HEK293 (cell line): ENCODE results near the gene ZBTB44.

Experiments
- CTCF ChIA-PET: fragments of 350-600 bp; formaldehyde crosslinking; extraction: SDS; loops from one replicate; lab custom pipeline; 2021; ENCODE audit warnings: antibody characterized with exemption; lab: Yijun Ruan, JAX
- POLR2A ChIA-PET: fragments of 300-600 bp; formaldehyde crosslinking; extraction: SDS; loops from one replicate; lab custom pipeline; 2020; ENCODE audit warnings: antibody characterized with exemption, inconsistent platforms; lab: Yijun Ruan, JAX
- H3K27ac ChIP-seq: fragments of 200-500 bp; sonication (Bioruptor generic); 2 replicates; pipeline ENCODE4 v1.5.1; 2014; ENCODE audit warnings: low read depth, low read length, control low read depth, inconsistent platforms; ENCODE audit errors: extremely low read depth
- H3K36me3 ChIP-seq, 2 experiments: fragments of 200-500 bp in 1 of 2; sonication (Bioruptor generic) in 1 of 2; 1 replicate in 1 of 2; 2 replicates in 1 of 2; pipeline ENCODE4 v1.5.1; 2014 to 2017; ENCODE audit warnings: inconsistent platforms in 2 of 2, low read length in 2 of 2; ENCODE audit not compliant: control insufficient read depth in 2 of 2, insufficient read depth in 1 of 2
- H3K4me1 ChIP-seq: fragments of 200-500 bp; sonication (Bioruptor generic); 2 replicates; pipeline ENCODE4 v1.5.1; 2014; ENCODE audit warnings: mild to moderate bottlenecking, low read length, inconsistent platforms; ENCODE audit not compliant: control insufficient read depth, insufficient read depth
- H3K4me3 ChIP-seq: 2 replicates; pipeline ENCODE4 v1.5.1; 2011; ENCODE audit warnings: low read depth, mild to moderate bottlenecking, control low read depth, low read length, moderate library complexity
- H3K9me3 ChIP-seq: fragments of 200-500 bp; sonication (Bioruptor generic); 2 replicates; pipeline ENCODE4 v1.5.1; 2014; ENCODE audit warnings: low read depth, low read length, inconsistent platforms; ENCODE audit not compliant: control insufficient read depth, insufficient read depth
- EGR2 ChIP-seq: fragments of 450-650 bp; formaldehyde crosslinking; IDR thresholded peaks from 2 replicates; pipeline ENCODE4 v1.5.1; 2016; ENCODE audit warnings: low read depth, missing biosample characterization, missing genetic modification characterization
- FEZF1 ChIP-seq: fragments of 450-650 bp; formaldehyde crosslinking; IDR thresholded peaks from 2 replicates; pipeline ENCODE4 v1.5.1; 2016; ENCODE audit warnings: missing biosample characterization, missing genetic modification characterization
- HOXA7 ChIP-seq: sonication (generic); formaldehyde crosslinking; IDR thresholded peaks from 2 replicates; pipeline ENCODE4 v1.8.1; 2022; ENCODE audit warnings: missing genetic modification reagents, borderline replicate concordance
- HOXC10 ChIP-seq: sonication (generic); formaldehyde crosslinking; IDR thresholded peaks from 2 replicates; pipeline ENCODE4 v1.8.1; 2023; ENCODE audit warnings: mild to moderate bottlenecking, missing genetic modification reagents
- IKZF3 ChIP-seq: fragments of 450-650 bp; IDR thresholded peaks from 2 replicates; pipeline ENCODE4 v1.5.0; 2018; ENCODE audit warnings: missing biosample characterization, mild to moderate bottlenecking, missing genetic modification characterization, moderate library complexity
- KLF10 ChIP-seq: fragments of 450-650 bp; IDR thresholded peaks from 2 replicates; pipeline ENCODE4 v1.5.1; 2018; ENCODE audit warnings: missing biosample characterization, mild to moderate bottlenecking, missing genetic modification characterization
- KLF16 ChIP-seq: fragments of 450-650 bp; formaldehyde crosslinking; IDR thresholded peaks from 2 replicates; pipeline ENCODE4 v1.5.1; 2017; ENCODE audit warnings: missing biosample characterization, missing genetic modification characterization
- KLF7 ChIP-seq: fragments of 450-650 bp; formaldehyde crosslinking; IDR thresholded peaks from 2 replicates; pipeline ENCODE4 v1.5.1; 2016; ENCODE audit warnings: missing biosample characterization, missing genetic modification characterization, borderline replicate concordance
- ZBTB20 ChIP-seq: fragments of 450-650 bp; formaldehyde crosslinking; IDR thresholded peaks from 2 replicates; pipeline ENCODE4 v1.5.1; 2016; ENCODE audit warnings: missing biosample characterization, missing genetic modification characterization
- ZBTB21 ChIP-seq: fragments of 450-650 bp; formaldehyde crosslinking; IDR thresholded peaks from 2 replicates; pipeline ENCODE4 v1.5.1; 2017; ENCODE audit warnings: missing biosample characterization, missing genetic modification characterization
- ZBTB7A ChIP-seq: fragments of 450-650 bp; formaldehyde crosslinking; IDR thresholded peaks from 2 replicates; pipeline ENCODE4 v1.5.1; 2016; ENCODE audit warnings: low read depth, missing biosample characterization, missing genetic modification characterization
- ZEB2 ChIP-seq: fragments of 450-650 bp; formaldehyde crosslinking; IDR thresholded peaks from 2 replicates; pipeline ENCODE4 v1.5.1; 2016; ENCODE audit warnings: missing biosample characterization, missing genetic modification characterization
- ZFP41 ChIP-seq: fragments of 450-650 bp; formaldehyde crosslinking; IDR thresholded peaks from 2 replicates; pipeline ENCODE4 v1.5.1; 2016; ENCODE audit warnings: missing biosample characterization, missing genetic modification characterization, borderline replicate concordance
- ZNF133 ChIP-seq: fragments of 450-650 bp; formaldehyde crosslinking; IDR thresholded peaks from 2 replicates; pipeline ENCODE4 v1.5.1; 2016; ENCODE audit warnings: missing biosample characterization, missing genetic modification characterization
- ZNF19 ChIP-seq: fragments of 450-650 bp; formaldehyde crosslinking; IDR thresholded peaks from 2 replicates; pipeline ENCODE4; 2016; ENCODE audit warnings: missing biosample characterization, missing genetic modification characterization, low read depth
- ZNF311 ChIP-seq: fragments of 450-650 bp; formaldehyde crosslinking; IDR thresholded peaks from 2 replicates; pipeline ENCODE4 v1.5.1; 2017; ENCODE audit warnings: missing biosample characterization, missing genetic modification characterization, borderline replicate concordance
- ZNF341 ChIP-seq: fragments of 450-650 bp; formaldehyde crosslinking; IDR thresholded peaks from 2 replicates; pipeline ENCODE4; 2016; ENCODE audit warnings: low read depth, missing biosample characterization, missing genetic modification characterization
- ZNF350 ChIP-seq: fragments of 450-650 bp; formaldehyde crosslinking; IDR thresholded peaks from 2 replicates; pipeline ENCODE4 v1.5.0; 2017; ENCODE audit warnings: missing biosample characterization, mild to moderate bottlenecking, missing genetic modification characterization
- ZNF510 ChIP-seq: fragments of 450-650 bp; formaldehyde crosslinking; IDR thresholded peaks from 2 replicates; pipeline ENCODE4 v1.5.1; 2018; ENCODE audit warnings: mild to moderate bottlenecking, missing genetic modification characterization, missing biosample characterization; ENCODE audit not compliant: insufficient replicate concordance
- ZNF514 ChIP-seq: fragments of 450-650 bp; formaldehyde crosslinking; IDR thresholded peaks from 2 replicates; pipeline ENCODE4 v1.5.1; 2016; ENCODE audit warnings: missing biosample characterization, missing genetic modification characterization
- ZNF621 ChIP-seq: fragments of 450-650 bp; formaldehyde crosslinking; IDR thresholded peaks from 2 replicates; pipeline ENCODE4 v1.5.1; 2017; ENCODE audit warnings: missing biosample characterization, missing genetic modification characterization
- TF ChIP-seq, protein P1 (sequence below): fragments of 450-650 bp; formaldehyde crosslinking; IDR thresholded peaks from 2 replicates; pipeline ENCODE4; 2016; ENCODE audit warnings: missing biosample characterization, missing genetic modification characterization
- TF ChIP-seq, protein P2 (sequence below): fragments of 450-650 bp; formaldehyde crosslinking; IDR thresholded peaks from 2 replicates; pipeline ENCODE4 v1.5.1; 2016; ENCODE audit warnings: missing biosample characterization, missing genetic modification characterization, low read depth
- TF ChIP-seq, protein P3 (sequence below): fragments of 450-650 bp; formaldehyde crosslinking; IDR thresholded peaks from 2 replicates; pipeline ENCODE4 v1.5.1; 2016; ENCODE audit warnings: missing biosample characterization, missing genetic modification characterization
- TF ChIP-seq, protein P4 (sequence below): fragments of 450-650 bp; formaldehyde crosslinking; IDR thresholded peaks from 2 replicates; pipeline ENCODE4 v1.5.1; 2016; ENCODE audit warnings: missing biosample characterization, missing genetic modification characterization

The ZBTB44 gene

DNA sequence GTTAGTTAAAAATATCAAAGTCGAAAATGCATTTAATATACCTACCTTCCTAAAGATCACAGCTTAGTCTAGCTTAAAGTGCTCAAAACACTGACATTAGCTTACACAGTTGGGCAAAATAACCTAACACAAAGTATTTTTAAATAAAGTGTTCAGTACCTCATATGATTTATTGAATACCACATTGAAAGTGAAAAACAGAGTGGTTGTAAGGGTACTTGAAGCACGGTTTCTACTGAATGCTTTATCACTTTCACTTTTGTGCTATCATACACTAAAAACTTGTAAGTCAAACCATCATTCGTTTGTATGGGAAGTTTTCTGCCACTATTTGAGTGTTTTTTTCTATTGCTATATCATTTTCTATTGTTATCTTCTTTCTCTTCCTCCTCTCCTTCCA, 36.6 kb downstream of the ZBTB44 start:
- TF ChIP-seq ZNF19 (no peak), ZNF133 (no peak), HOXA7 (CRISPR knock-in tag) (no peak), KLF7 (tag by site-specific recombination) (no peak), ZFP41 (tag by site-specific recombination) (no peak), ZNF621 (tag by site-specific recombination) (no peak), ZNF510 (tag by site-specific recombination) (no peak), EGR2 (no peak), IKZF3 (tag by site-specific recombination) (no peak), KLF10 (tag by site-specific recombination) (no peak), ZBTB20 (tag by site-specific recombination) (no peak)
- TF ChIP-seq, protein P1, sequence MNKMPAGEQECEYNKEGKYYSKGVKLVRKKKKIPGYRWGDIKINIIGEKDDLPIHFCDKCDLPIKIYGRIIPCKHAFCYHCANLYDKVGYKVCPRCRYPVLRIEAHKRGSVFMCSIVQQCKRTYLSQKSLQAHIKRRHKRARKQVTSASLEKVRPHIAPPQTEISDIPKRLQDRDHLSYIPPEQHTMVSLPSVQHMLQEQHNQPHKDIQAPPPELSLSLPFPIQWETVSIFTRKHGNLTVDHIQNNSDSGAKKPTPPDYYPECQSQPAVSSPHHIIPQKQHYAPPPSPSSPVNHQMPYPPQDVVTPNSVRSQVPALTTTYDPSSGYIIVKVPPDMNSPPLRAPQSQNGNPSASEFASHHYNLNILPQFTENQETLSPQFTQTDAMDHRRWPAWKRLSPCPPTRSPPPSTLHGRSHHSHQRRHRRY (tag by site-specific recombination): no peak
- TF ChIP-seq, protein P2, sequence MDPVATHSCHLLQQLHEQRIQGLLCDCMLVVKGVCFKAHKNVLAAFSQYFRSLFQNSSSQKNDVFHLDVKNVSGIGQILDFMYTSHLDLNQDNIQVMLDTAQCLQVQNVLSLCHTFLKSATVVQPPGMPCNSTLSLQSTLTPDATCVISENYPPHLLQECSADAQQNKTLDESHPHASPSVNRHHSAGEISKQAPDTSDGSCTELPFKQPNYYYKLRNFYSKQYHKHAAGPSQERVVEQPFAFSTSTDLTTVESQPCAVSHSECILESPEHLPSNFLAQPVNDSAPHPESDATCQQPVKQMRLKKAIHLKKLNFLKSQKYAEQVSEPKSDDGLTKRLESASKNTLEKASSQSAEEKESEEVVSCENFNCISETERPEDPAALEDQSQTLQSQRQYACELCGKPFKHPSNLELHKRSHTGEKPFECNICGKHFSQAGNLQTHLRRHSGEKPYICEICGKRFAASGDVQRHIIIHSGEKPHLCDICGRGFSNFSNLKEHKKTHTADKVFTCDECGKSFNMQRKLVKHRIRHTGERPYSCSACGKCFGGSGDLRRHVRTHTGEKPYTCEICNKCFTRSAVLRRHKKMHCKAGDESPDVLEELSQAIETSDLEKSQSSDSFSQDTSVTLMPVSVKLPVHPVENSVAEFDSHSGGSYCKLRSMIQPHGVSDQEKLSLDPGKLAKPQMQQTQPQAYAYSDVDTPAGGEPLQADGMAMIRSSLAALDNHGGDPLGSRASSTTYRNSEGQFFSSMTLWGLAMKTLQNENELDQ (tag by site-specific recombination): no peak
- H3K27ac ChIP-seq: no peak overlapping the region
- H3K4me3 ChIP-seq: no peak overlapping the region
- H3K9me3 ChIP-seq: no peaks in the 10 kb centered on the region
- ChIA-PET POLR2A (no interaction called here), CTCF (no interaction called here)
- H3K36me3 ChIP-seq: no peaks in the 10 kb centered on the region
- H3K4me1 ChIP-seq: no peaks in the 10 kb centered on the region

DNA sequence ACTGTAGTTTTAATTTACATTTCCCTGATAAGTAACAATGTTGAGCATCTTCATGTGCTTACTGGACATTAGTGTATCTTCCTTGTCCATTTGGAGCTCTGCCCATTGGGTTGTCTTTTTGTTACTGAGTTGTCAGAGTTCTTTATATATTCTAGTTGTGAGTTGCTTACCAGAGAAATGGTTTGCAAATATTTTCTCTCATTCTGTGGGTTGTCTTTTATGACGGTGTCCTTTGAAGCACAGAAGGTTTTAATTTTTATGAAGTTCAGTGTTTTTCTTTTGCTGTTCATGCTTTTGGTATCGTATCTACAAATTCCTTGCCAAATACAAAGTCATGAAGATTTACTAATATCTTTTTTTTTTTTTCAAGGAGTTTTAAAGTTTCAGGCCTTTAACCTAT, 42.4 kb downstream of the ZBTB44 start:
- ChIA-PET POLR2A (interaction anchor here (0.7 kb wide), 1 partner anchor 278 kb away, joined by 3 read pairs; no protein-coding TSS in a partner anchor), CTCF (interaction anchor here (0.7 kb wide), 1 partner anchor 13 kb away, joined by 4 read pairs; no protein-coding TSS in a partner anchor)
- no peaks in the 10 kb centered on the region for H3K4me1 ChIP-seq
- H3K9me3 ChIP-seq: no peaks in the 10 kb centered on the region
- no peak overlapping the region for H3K27ac ChIP-seq
- no peaks in the 10 kb centered on the region; a peak in 1 of 3 replicates for H3K36me3 ChIP-seq
- no peak overlapping the region for H3K4me3 ChIP-seq
- no peak for TF ChIP-seq FEZF1 (tag by site-specific recombination)
- TF ChIP-seq ZBTB7A (tag by site-specific recombination): no peak

DNA sequence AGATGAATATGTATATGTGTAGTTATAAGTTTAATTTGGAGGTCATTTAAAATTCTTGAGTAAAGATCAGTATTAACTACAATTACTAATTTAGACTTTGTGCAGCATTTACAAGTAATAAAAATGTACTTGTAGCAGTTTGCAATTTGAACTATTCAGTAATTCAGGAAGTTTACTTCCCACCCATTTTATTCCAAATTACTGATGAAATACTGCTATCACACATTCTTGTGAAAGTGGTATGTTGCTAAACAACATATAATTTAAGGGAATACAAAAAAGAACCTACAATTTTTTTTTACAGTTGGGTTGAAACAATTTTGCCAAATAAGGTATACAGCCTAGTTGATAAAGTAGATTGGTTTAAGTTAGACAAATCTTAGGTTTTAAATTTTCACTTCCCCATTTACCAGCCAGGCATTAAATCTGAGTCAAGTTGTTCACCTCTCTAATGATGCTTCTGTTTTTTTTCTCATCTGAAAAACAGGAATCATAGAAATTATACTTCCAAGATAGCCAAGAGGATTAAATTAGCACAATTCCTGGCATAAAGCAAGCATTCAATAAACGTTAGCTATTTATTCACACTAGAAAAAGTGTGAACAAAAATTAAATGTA, 45.3 kb downstream of the ZBTB44 start:
- peaks cover 0 to 12% of the 10 kb centered on the region in 2 experiments; a peak in 2 of 3 replicates for H3K36me3 ChIP-seq
- H3K27ac ChIP-seq: no peak overlapping the region
- ChIA-PET CTCF (interaction anchor here (1.0 kb wide), 1 partner anchor 388 kb away, joined by 4 read pairs; no protein-coding TSS in a partner anchor), POLR2A (interaction anchor here (0.6 kb wide), 1 partner anchor 635 kb away, joined by 3 read pairs; no protein-coding TSS in a partner anchor)
- H3K4me1 ChIP-seq: no peaks in the 10 kb centered on the region
- H3K9me3 ChIP-seq: no peaks in the 10 kb centered on the region
- H3K4me3 ChIP-seq: no peak overlapping the region
- TF ChIP-seq, protein P3, sequence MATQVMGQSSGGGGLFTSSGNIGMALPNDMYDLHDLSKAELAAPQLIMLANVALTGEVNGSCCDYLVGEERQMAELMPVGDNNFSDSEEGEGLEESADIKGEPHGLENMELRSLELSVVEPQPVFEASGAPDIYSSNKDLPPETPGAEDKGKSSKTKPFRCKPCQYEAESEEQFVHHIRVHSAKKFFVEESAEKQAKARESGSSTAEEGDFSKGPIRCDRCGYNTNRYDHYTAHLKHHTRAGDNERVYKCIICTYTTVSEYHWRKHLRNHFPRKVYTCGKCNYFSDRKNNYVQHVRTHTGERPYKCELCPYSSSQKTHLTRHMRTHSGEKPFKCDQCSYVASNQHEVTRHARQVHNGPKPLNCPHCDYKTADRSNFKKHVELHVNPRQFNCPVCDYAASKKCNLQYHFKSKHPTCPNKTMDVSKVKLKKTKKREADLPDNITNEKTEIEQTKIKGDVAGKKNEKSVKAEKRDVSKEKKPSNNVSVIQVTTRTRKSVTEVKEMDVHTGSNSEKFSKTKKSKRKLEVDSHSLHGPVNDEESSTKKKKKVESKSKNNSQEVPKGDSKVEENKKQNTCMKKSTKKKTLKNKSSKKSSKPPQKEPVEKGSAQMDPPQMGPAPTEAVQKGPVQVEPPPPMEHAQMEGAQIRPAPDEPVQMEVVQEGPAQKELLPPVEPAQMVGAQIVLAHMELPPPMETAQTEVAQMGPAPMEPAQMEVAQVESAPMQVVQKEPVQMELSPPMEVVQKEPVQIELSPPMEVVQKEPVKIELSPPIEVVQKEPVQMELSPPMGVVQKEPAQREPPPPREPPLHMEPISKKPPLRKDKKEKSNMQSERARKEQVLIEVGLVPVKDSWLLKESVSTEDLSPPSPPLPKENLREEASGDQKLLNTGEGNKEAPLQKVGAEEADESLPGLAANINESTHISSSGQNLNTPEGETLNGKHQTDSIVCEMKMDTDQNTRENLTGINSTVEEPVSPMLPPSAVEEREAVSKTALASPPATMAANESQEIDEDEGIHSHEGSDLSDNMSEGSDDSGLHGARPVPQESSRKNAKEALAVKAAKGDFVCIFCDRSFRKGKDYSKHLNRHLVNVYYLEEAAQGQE (tag by site-specific recombination): no peak
- TF ChIP-seq ZFP41 (tag by site-specific recombination) (no peak), ZNF311 (tag by site-specific recombination) (no peak), HOXC10 (no peak), ZNF341 (tag by site-specific recombination) (no peak), ZNF514 (no peak), ZNF350 (no peak), ZBTB21 (no peak), ZEB2 (tag by site-specific recombination) (no peak), KLF16 (tag by site-specific recombination) (no peak)
- TF ChIP-seq, protein P4, sequence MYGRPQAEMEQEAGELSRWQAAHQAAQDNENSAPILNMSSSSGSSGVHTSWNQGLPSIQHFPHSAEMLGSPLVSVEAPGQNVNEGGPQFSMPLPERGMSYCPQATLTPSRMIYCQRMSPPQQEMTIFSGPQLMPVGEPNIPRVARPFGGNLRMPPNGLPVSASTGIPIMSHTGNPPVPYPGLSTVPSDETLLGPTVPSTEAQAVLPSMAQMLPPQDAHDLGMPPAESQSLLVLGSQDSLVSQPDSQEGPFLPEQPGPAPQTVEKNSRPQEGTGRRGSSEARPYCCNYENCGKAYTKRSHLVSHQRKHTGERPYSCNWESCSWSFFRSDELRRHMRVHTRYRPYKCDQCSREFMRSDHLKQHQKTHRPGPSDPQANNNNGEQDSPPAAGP: no peak
